ENCODE results near the gene SPINK14. TPM values are rescaled to one million over a fixed set of nuclear protein-coding genes. Genes with fewer than 3 reads are reported as not detected.

SPINK14 gene
- total RNA-seq (2014; rRNA removed) (not detected in 2 replicates), Bru-seq, nascent RNA (not detected), BruChase-seq, experiment 1, labeled RNA remaining after a 6-hour chase (not detected), BruChase-seq, experiment 2, labeled RNA remaining after a 2-hour chase (percentile 14 among the genes with signal in this experiment)
- long read RNA-seq: 0 reads

- Histone ChIP-seq H3K27me3 (ENCODE audit: low read length) (no peaks in the 10 kb centered on the region), H4K20me1 (ENCODE audit: low read length) (no peaks in the 10 kb centered on the region), H3F3A (ENCODE audit: low read length, unreplicated experiment) (no peaks in the 10 kb centered on the region), H3K9ac (ENCODE audit: low read length) (no peak within 1 kb of the TSS), H3K4me1 (ENCODE audit: insufficient read depth, low read length) (peaks cover 29% of the 10 kb centered on the region), H3K9me2 (replicated peaks; ENCODE audit: low read length) (no peaks in the 10 kb centered on the region), H3K4me2 (ENCODE audit: low read length) (no peak within 1 kb of the TSS), H3K9me3 (ENCODE audit: low read length) (no peaks in the 10 kb centered on the region), H3K79me2 (ENCODE audit: low read length) (no peaks in the 10 kb centered on the region), H3K4me3 (ENCODE audit: low read length) (no peak within 1 kb of the TSS), H3K27ac (ENCODE audit: low read length) (no peak within 1 kb of the TSS), H3K36me3 (ENCODE audit: low read depth, low read length) (no peaks in the 10 kb centered on the region), H2AFZ (ENCODE audit: low read length) (no peak within 1 kb of the TSS)
- CTCF ChIA-PET: no interaction called here
- POLR2A ChIA-PET (ENCODE audit: unreplicated experiment): no interaction called here
- BruUV-seq (replicated peaks): no TSS peak
- intact Hi-C loops (cut with micrococcal nuclease): no loop called here
- TF ChIP-seq EZH2 (IDR thresholded peaks at IDR 0.05; ENCODE audit: low read length, unreplicated experiment): no peak
- TF ChIP-seq EZH2phosphoT487 (IDR thresholded peaks at IDR 0.05; ENCODE audit: borderline replicate concordance, low read length): no peak
- DNase-seq (no peak), ATAC-seq (no peak)
Observed at GRCh38 chr5:148168246-148168645, at the start of gene SPINK14. Gene SPINK14, plus strand, starts transcription at chr5:148168546. Its CDS starts 1,187 bp downstream, at chr5:148169733.

- peak; percentile 50 for DNase-seq
- no peaks in the 10 kb centered on the region for H3K9me3 ChIP-seq (ENCODE audit: low read length)
- TF ChIP-seq EZH2phosphoT487 (IDR thresholded peaks at IDR 0.05; ENCODE audit: borderline replicate concordance, low read length): no peak
- TF ChIP-seq CTCF (conservative IDR thresholded peaks at IDR 0.05; ENCODE audit: low read depth, low read length): no peak
- TF ChIP-seq EZH2 (IDR thresholded peaks at IDR 0.05; ENCODE audit: low read length, unreplicated experiment): no peak
- no peaks in the 10 kb centered on the region for H3K9me2 ChIP-seq (replicated peaks; ENCODE audit: low read length)
- intact Hi-C loops (cut with micrococcal nuclease): loop anchor here (2.0 to 5.0 kb wide), 3 partner anchors 58 to 263 kb away; no protein-coding TSS in a partner anchor
- peak; percentile 60 for ATAC-seq
- H4K20me1 ChIP-seq (ENCODE audit: low read length): no peaks in the 10 kb centered on the region
- no peak overlapping the region for H3K9ac ChIP-seq (ENCODE audit: low read length)
- H3K4me3 ChIP-seq (ENCODE audit: low read length): 0 out of 2 replicates have a peak overlapping the region, but pooled peaks have one; percentile 20
- H3K36me3 ChIP-seq (ENCODE audit: low read depth, low read length): no peaks in the 10 kb centered on the region
- peak overlapping the region; percentile 51 for H2AFZ ChIP-seq (ENCODE audit: low read length)
- no peaks in the 10 kb centered on the region for H3K27me3 ChIP-seq (ENCODE audit: low read length)
- CTCF ChIA-PET: interaction anchor here (0.6 to 0.7 kb wide), 3 partner anchors 28 to 172 kb away, joined by 4 to 6 read pairs (median 5); no protein-coding TSS in a partner anchor
- POLR2A ChIA-PET (ENCODE audit: unreplicated experiment): no interaction called here
- no TSS peak for BruUV-seq (replicated peaks)
- no peak overlapping the region for H3K27ac ChIP-seq (ENCODE audit: low read length)
- peak overlapping the region; percentile 36 for H3K4me2 ChIP-seq (ENCODE audit: low read length)
- peaks cover 6% of the 10 kb centered on the region for H3K4me1 ChIP-seq (ENCODE audit: insufficient read depth, low read length)
- no peaks in the 10 kb centered on the region for H3K79me2 ChIP-seq (ENCODE audit: low read length)
- no peaks in the 10 kb centered on the region for H3F3A ChIP-seq (ENCODE audit: low read length, unreplicated experiment)
Observed at GRCh38 chr5:148120317-148120716, 48.0 kb upstream of the SPINK14 start.

- peak; percentile 60 for DNase-seq
- Histone ChIP-seq H3K4me2 (ENCODE audit: low read length) (no peak overlapping the region), H3K27me3 (ENCODE audit: low read length) (no peaks in the 10 kb centered on the region), H3K9me3 (ENCODE audit: low read length) (no peaks in the 10 kb centered on the region), H3K36me3 (ENCODE audit: low read depth, low read length) (no peaks in the 10 kb centered on the region), H3K79me2 (ENCODE audit: low read length) (no peaks in the 10 kb centered on the region), H3K4me1 (ENCODE audit: insufficient read depth, low read length) (peaks cover 2% of the 10 kb centered on the region; the same call in 1 of the 2 replicates), H3K4me3 (ENCODE audit: low read length) (no peak overlapping the region), H3K9ac (ENCODE audit: low read length) (no peak overlapping the region), H2AFZ (ENCODE audit: low read length) (no peak overlapping the region), H3K27ac (ENCODE audit: low read length) (no peak overlapping the region), H3K9me2 (replicated peaks; ENCODE audit: low read length) (no peaks in the 10 kb centered on the region), H4K20me1 (ENCODE audit: low read length) (no peaks in the 10 kb centered on the region), H3F3A (ENCODE audit: low read length, unreplicated experiment) (no peaks in the 10 kb centered on the region)
- BruUV-seq (replicated peaks): no TSS peak
- ChIA-PET POLR2A (ENCODE audit: unreplicated experiment) (no interaction called here), CTCF (interaction anchor here (1.0 kb wide), 1 partner anchor 20 kb away, joined by 15 read pairs; no protein-coding TSS in a partner anchor)
- TF ChIP-seq CTCF (conservative IDR thresholded peaks at IDR 0.05; ENCODE audit: low read depth, low read length): peak; percentile 66
- no peak for TF ChIP-seq EZH2 (IDR thresholded peaks at IDR 0.05; ENCODE audit: low read length, unreplicated experiment)
- no peak for TF ChIP-seq EZH2phosphoT487 (IDR thresholded peaks at IDR 0.05; ENCODE audit: borderline replicate concordance, low read length)
- intact Hi-C loops (cut with micrococcal nuclease): no loop called here
- peak; percentile 81 for ATAC-seq
Observed at GRCh38 chr5:148125641-148126040, 42.7 kb upstream of the SPINK14 start.

Measured in PC-3 (cell line).